ENCODE data around the gene KRTAP12-2.

Gene KRTAP12-2

DNA sequence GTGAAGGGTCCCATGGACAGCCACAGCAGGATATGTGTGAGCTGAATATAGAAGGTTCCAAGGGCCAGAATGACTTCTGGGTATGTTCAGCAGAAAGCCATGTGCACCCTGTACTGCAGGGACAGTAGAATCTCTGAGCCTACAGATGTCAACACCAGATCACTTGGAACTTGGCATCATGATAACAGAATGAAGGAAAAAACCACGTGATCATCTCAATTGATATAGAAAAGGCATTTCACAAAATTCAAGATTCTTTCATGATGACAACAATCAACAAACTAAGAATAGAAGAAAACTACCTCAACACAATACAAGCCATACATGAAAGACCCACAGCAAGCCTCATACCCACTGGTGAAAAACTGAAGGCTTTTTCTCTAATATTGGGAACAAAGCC lies 885 bp upstream of the KRTAP12-2 start:
- TF ChIP-seq, protein P1, sequence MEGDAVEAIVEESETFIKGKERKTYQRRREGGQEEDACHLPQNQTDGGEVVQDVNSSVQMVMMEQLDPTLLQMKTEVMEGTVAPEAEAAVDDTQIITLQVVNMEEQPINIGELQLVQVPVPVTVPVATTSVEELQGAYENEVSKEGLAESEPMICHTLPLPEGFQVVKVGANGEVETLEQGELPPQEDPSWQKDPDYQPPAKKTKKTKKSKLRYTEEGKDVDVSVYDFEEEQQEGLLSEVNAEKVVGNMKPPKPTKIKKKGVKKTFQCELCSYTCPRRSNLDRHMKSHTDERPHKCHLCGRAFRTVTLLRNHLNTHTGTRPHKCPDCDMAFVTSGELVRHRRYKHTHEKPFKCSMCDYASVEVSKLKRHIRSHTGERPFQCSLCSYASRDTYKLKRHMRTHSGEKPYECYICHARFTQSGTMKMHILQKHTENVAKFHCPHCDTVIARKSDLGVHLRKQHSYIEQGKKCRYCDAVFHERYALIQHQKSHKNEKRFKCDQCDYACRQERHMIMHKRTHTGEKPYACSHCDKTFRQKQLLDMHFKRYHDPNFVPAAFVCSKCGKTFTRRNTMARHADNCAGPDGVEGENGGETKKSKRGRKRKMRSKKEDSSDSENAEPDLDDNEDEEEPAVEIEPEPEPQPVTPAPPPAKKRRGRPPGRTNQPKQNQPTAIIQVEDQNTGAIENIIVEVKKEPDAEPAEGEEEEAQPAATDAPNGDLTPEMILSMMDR (IDR thresholded peaks at IDR 0.05), result no peak

DNA sequence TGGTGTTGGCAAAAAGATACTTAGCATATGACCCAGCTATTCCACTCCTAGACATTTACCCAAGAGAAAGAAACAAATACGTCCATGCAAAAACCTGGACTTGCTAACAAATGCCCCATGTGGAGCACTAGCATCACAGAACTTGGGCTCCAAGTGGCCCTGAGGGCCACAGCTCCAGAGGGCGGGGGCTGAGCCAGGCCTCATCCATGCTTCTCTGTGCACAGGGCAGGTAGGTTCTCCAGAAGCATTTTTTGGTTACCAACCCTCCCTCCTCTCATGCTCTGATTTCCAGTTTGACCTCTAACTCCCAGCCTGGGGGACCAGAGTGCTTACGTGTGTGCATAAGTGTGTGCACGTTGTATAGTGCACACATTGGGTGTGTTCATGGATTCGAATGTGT lies 2.0 kb downstream of the KRTAP12-2 start:
- TF ChIP-seq, protein P1 (IDR thresholded peaks at IDR 0.05), result no peak

DNA sequence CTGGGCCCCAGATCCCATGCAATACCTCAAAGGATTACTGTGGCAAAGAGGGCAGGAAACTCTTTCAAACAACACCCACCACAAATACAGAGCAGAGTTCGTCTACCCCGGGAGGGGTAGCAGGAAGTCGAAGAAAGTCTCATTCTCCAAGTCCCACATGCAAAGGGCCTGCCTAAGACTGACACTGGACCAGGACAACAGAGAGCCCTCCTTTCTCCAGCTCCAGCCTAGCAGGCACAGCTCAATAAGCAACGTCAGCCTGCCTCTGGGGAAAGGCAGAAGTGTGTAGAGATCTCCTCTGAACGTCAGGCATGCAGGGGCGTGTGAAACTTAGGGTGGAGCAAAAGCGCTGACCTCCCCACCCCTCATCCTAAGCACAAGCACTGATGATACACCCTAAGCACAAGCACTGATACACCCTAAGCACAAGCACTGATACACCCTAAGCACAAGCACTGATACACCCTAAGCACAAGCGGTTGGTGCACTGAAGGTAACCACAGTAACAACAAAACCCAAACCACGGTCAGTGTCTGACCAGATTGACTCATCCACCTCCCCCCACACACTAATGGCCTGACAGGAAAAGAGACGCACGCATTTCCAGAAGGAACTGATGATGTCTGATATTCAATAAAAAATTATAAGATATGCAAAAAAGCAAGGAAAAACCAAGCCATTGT lies 7.7 kb downstream of the KRTAP12-2 start:
- TF ChIP-seq, protein P1 (IDR thresholded peaks at IDR 0.05), result no peak

DNA sequence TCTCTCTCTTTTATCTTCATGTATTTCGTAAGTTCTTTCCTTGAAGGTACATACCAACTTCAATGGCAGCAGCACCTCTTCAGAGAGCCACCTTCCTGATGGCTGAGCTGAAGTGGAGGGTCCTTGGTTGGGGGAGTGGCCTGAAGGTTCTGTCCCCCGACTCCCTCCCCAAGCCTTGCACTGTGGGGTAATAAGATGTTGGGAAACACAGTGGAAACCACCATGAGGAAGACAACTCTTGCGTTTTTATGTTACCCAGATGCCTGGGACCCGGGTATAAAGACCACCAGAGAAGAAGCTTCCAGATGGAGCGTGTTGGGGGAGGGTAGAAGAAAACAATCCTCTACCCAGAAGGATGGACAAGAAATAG lies 8.2 kb downstream of the KRTAP12-2 start:
- TF ChIP-seq, protein P1 (IDR thresholded peaks at IDR 0.05), result no peak

DNA sequence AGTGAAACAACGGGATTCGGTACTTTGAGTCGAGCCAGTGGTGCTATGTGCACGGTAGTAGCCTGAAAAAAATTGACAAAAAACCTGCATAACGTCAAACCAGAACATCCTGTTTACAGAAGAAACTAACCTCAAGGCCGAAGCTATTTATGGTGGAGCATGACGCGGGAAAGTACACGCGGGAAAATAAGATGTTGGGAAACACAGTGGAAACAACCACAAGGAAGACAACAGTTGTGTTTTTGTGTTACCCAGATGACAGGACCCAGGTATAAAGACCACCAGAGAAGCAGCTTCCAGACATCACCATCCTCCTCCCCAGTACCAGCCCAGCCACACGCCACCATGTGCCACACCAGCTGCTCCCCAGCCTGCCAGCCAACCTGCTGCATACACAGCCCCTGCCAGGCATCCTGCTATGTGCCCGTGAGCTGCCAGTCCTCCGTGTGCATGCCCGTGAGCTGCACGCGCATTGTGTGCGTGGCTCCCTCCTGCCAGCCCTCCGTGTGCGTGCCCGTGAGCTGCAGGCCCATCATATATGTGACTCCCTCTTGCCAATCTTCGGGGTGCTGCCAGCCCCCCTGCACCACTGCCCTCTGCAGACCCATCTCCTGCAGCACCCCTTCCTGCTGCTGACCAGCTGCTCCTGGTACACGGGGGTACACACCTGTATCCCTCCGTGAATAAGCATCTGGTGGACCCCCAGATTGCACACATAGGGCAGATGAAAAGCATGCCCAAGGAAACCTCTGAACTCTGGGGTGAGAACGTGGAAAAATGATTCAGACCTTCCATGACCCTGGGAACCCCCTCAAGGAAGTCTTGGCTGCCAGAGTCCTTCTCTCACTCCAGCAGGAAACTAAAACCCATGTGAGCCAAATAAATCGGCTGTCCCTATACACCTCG lies 8.8 kb downstream of the KRTAP12-2 start, which contains the start of gene KRTAP12-3:
Gene KRTAP12-3, plus strand, starts transcription at position 298 of the 906 bp plus-strand sequence. Its CDS starts 48 bp downstream, at position 346.
- TF ChIP-seq, protein P1 (IDR thresholded peaks at IDR 0.05), result no peak

DNA sequence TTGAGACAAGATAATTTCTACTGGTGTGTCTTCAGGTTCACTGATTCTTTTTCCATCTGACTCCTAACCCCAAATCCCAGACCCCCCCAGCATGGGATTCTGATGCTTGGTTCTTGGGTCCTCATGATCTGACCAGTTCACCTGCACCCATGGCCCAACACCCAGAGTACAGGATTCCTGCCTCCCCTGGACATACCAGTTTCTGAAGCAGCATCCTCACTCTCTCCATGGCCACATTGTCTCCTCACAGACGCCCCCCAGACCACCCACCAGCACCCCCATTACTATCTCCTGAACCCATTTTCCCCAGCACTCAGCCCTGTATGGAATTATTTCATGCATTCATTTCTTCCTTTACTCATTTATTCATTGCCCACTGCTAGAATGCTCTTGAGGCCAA lies 9.9 kb downstream of the KRTAP12-2 start:
- TF ChIP-seq, protein P1 (IDR thresholded peaks at IDR 0.05), result no peak

DNA sequence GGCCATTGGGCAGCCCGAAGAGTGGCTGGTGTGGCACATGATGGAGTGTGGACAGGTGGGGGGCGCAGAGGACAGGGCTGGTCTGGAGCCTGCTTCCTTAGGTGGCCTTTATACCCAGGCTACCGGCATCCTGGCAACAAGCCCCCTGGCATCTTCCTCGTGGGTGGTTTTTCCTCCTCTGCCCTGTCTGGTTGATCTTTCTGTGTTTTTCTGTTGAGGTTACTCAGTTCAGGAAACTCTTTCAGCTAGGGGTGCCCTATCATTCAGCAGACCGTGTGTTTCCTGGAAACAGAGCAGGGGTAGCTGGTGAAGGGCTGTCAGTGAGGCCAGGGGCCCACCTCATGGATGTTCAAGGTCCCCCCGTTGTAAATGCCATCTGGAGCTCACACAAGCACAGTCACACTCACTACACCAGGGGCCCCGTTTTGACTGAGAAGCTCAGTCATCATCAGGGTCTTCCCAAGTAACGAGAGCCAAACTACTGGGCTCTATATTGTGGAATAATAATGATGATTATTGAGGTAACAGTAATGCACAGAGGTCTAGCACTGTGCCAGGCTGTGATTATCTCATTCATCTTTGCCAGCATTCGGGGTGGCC lies 12.1 kb downstream of the KRTAP12-2 start, which contains the start of gene KRTAP12-4:
Gene KRTAP12-4, minus strand, starts transcription at position 84 of the 600 bp plus-strand sequence. Its CDS starts 45 bp downstream, at position 39.
- TF ChIP-seq, protein P1 (IDR thresholded peaks at IDR 0.05), result no peak

All from LNCAP (cell line).